Ishikawa (cell line): Measurements from ENCODE around the gene SLIT3.

Experiments used
- EP300 ChIP-seq: IDR thresholded peaks from 2 replicates; pipeline ENCODE4 v1.6.1; 2012; ENCODE audit warnings: borderline replicate concordance
- FOXM1 ChIP-seq: IDR thresholded peaks from 2 replicates; pipeline ENCODE4 v1.6.1; 2012; ENCODE audit warnings: low read depth, borderline replicate concordance
- MAX ChIP-seq: IDR thresholded peaks from 2 replicates; pipeline ENCODE4 v1.6.1; 2012
- RAD21 ChIP-seq: IDR thresholded peaks from 2 replicates; pipeline ENCODE4 v1.6.1; 2012; ENCODE audit warnings: low read depth
- REST ChIP-seq: IDR thresholded peaks from 2 replicates; pipeline ENCODE4 v1.6.1; 2012; ENCODE audit warnings: low read depth, mild to moderate bottlenecking
- TAF1 ChIP-seq: IDR thresholded peaks from 2 replicates; pipeline ENCODE4 v1.6.1; 2012; ENCODE audit warnings: low read depth, mild to moderate bottlenecking
- TCF12 ChIP-seq: IDR thresholded peaks from 2 replicates; pipeline ENCODE4 v1.6.1; 2012; ENCODE audit warnings: low read depth
- TEAD4 ChIP-seq: IDR thresholded peaks from 2 replicates; pipeline ENCODE4 v1.6.1; 2012
- ZBTB7A ChIP-seq: IDR thresholded peaks from 2 replicates; pipeline ENCODE4 v1.6.1; 2012; ENCODE audit warnings: low read depth
- TF ChIP-seq, protein P1 (sequence below): IDR thresholded peaks from 2 replicates; pipeline ENCODE4 v1.6.1; 2012

DNA sequence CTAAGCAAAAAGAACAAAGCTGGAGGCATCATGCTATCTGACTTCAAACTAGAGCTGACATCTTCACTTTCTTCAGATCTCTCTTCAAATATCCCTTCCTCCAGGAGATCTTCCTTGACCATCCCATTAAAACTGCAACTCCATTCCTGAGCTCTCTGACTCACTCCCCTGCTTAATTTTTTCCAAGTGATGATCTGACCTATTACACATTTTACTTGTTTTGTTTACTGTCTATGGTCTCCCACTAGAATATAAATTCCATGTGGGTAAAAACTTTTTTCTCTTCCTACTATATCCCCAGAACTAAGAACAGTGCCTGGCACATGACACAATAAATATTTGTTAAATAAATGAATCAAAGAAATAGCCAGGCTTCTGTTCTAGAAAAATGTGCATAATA is 87.5 kb downstream of the SLIT3 start:
- TF ChIP-seq EP300 (no peak), RAD21 (no peak), TCF12 (no peak), MAX (no peak), ZBTB7A (no peak), TAF1 (no peak), FOXM1 (no peak), REST (no peak), TEAD4 (no peak)
- TF ChIP-seq, protein P1, sequence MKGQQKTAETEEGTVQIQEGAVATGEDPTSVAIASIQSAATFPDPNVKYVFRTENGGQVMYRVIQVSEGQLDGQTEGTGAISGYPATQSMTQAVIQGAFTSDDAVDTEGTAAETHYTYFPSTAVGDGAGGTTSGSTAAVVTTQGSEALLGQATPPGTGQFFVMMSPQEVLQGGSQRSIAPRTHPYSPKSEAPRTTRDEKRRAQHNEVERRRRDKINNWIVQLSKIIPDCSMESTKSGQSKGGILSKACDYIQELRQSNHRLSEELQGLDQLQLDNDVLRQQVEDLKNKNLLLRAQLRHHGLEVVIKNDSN: no peak
